Activated naive CD8-positive, alpha-beta T cell (primary cell): ENCODE results near the gene CHRM3.

Source experiments
- H3K27ac Mint-ChIP-seq: one replicate; pipeline ENCODE4 v1.8.0; 2021; ENCODE audit warnings: mixed read lengths
- H3K27me3 Mint-ChIP-seq: one replicate; pipeline ENCODE4 v1.8.0; 2021; ENCODE audit warnings: mixed read lengths
- H3K36me3 Mint-ChIP-seq: one replicate; pipeline ENCODE4 v1.8.0; 2021; ENCODE audit warnings: mixed read lengths
- H3K4me1 Mint-ChIP-seq: one replicate; pipeline ENCODE4 v1.8.0; 2021; ENCODE audit warnings: low read depth, mixed read lengths
- H3K4me3 Mint-ChIP-seq: one replicate; pipeline ENCODE4 v1.8.0; 2021; ENCODE audit warnings: mild to moderate bottlenecking, mixed read lengths
- H3K9me3 Mint-ChIP-seq: one replicate; pipeline ENCODE4 v1.8.0; 2021; ENCODE audit warnings: low read depth, mixed read lengths

Gene CHRM3

GRCh38 chr1:239428120-239428710 lies 41.8 kb downstream of the CHRM3 start:
- no peaks in the 10 kb centered on the region for H3K36me3 Mint-ChIP-seq
- H3K27ac Mint-ChIP-seq = no peak overlapping the region
- H3K4me3 Mint-ChIP-seq = no peak overlapping the region
- H3K27me3 Mint-ChIP-seq = no peaks in the 10 kb centered on the region
- no peaks in the 10 kb centered on the region for H3K4me1 Mint-ChIP-seq
- no peaks in the 10 kb centered on the region for H3K9me3 Mint-ChIP-seq

- no peak overlapping the region for H3K4me3 Mint-ChIP-seq
- no peaks in the 10 kb centered on the region for H3K4me1 Mint-ChIP-seq
- H3K27ac Mint-ChIP-seq = no peak overlapping the region
- H3K36me3 Mint-ChIP-seq = no peaks in the 10 kb centered on the region
- no peaks in the 10 kb centered on the region for H3K9me3 Mint-ChIP-seq
- no peaks in the 10 kb centered on the region for H3K27me3 Mint-ChIP-seq
Observed at GRCh38 chr1:239429163-239429562, 42.8 kb downstream of the CHRM3 start.

- Mint-ChIP-seq H3K9me3 (no peaks in the 10 kb centered on the region), H3K27me3 (no peaks in the 10 kb centered on the region), H3K4me3 (no peak overlapping the region), H3K4me1 (no peaks in the 10 kb centered on the region), H3K36me3 (no peaks in the 10 kb centered on the region), H3K27ac (no peak overlapping the region)
Observed at GRCh38 chr1:239432255-239432654, 45.9 kb downstream of the CHRM3 start.

- H3K4me3 Mint-ChIP-seq = no peak overlapping the region
- H3K4me1 Mint-ChIP-seq = no peaks in the 10 kb centered on the region
- H3K27ac Mint-ChIP-seq = no peak overlapping the region
- H3K27me3 Mint-ChIP-seq = no peaks in the 10 kb centered on the region
- H3K36me3 Mint-ChIP-seq = peaks cover 1% of the 10 kb centered on the region
- no peaks in the 10 kb centered on the region for H3K9me3 Mint-ChIP-seq
Observed at GRCh38 chr1:239434181-239434580, 47.8 kb downstream of the CHRM3 start.
